HG03280 (cell line): ENCODE results near the gene UGT1A1.

Source experiments
- ATAC-seq: cut with Tn5 transposase; IDR thresholded peaks from one replicate; pipeline ENCODE4 v1.9.1; 2021; ENCODE audit warnings: mild to moderate bottlenecking, moderate library complexity; ENCODE audit not compliant: unreplicated experiment

Gene UGT1A1

GRCh38 chr2:233756429-233757081, 3.5 kb upstream of the UGT1A1 start:
- ATAC-seq: no peak

- no peak for ATAC-seq
Measured at GRCh38 chr2:233758141-233758540, 1.9 kb upstream of the UGT1A1 start.

GRCh38 chr2:233758849-233759248, 1.2 kb upstream of the UGT1A1 start:
- ATAC-seq: no peak

GRCh38 chr2:233761040-233761769, 1.1 kb downstream of the UGT1A1 start:
- ATAC-seq: no peak

- ATAC-seq: no peak
Measured at GRCh38 chr2:233764264-233764663, 4.2 kb downstream of the UGT1A1 start.

GRCh38 chr2:233764761-233765160, 4.7 kb downstream of the UGT1A1 start:
- ATAC-seq: no peak

- no peak for ATAC-seq
Measured at GRCh38 chr2:233766416-233766815, 6.3 kb downstream of the UGT1A1 start.

GRCh38 chr2:233768076-233768475, 8.0 kb downstream of the UGT1A1 start:
- no peak for ATAC-seq

- ATAC-seq: no peak
Measured at GRCh38 chr2:233769260-233769659, 9.2 kb downstream of the UGT1A1 start.

- ATAC-seq: no peak
Measured at GRCh38 chr2:233772153-233772552, 12.1 kb downstream of the UGT1A1 start.

GRCh38 chr2:233772583-233772982, 12.5 kb downstream of the UGT1A1 start:
- no peak for ATAC-seq

GRCh38 chr2:233773854-233774253, 13.8 kb downstream of the UGT1A1 start:
- ATAC-seq: no peak

- no peak for ATAC-seq
Measured at GRCh38 chr2:233775414-233775813, 15.3 kb downstream of the UGT1A1 start.

- ATAC-seq: no peak
Measured at GRCh38 chr2:233778030-233778429, 18.0 kb downstream of the UGT1A1 start, which contains the start of gene MROH2A. Gene MROH2A, plus strand, starts transcription at chr2:233778330. Its CDS starts 1,029 bp downstream, at chr2:233779359.

- no peak for ATAC-seq
Measured at GRCh38 chr2:233779722-233780121, 19.7 kb downstream of the UGT1A1 start.

- ATAC-seq: no peak
Measured at GRCh38 chr2:233780771-233781170, 20.7 kb downstream of the UGT1A1 start.

GRCh38 chr2:233789554-233789953, 29.5 kb downstream of the UGT1A1 start:
- ATAC-seq: no peak

GRCh38 chr2:233791151-233791882, 31.2 kb downstream of the UGT1A1 start:
- no peak for ATAC-seq

GRCh38 chr2:233791883-233792329, 31.8 kb downstream of the UGT1A1 start:
- no peak for ATAC-seq

- ATAC-seq: no peak
Measured at GRCh38 chr2:233792720-233793119, 32.6 kb downstream of the UGT1A1 start.

- ATAC-seq: no peak
Measured at GRCh38 chr2:233793465-233794127, 33.5 kb downstream of the UGT1A1 start.
